NCI-H460 (cell line): Measurements from ENCODE around the gene LLCFC1. TPM values are rescaled to one million over a fixed set of nuclear protein-coding genes. Genes with fewer than 3 reads are reported as not detected.

Experiments
- DNase-seq: peaks from one replicate; pipeline ENCODE4 v3.0.0-alpha.2; 2016; ENCODE audit warnings: low read depth; ENCODE audit errors: extremely low read depth
- total RNA-seq: library from RNA; depleted of rRNA; stranded (reverse); fragments of >200 nt; shearing (Covaris generic); gene quantifications from 2 replicates; pipeline ENCODE4 v1.2.3, GENCODE V29; 2014

Gene LLCFC1
- total RNA-seq, 1 experiment from 2014 or later = not detected

- DNase-seq = no peak
These were observed 673 bp upstream of the LLCFC1 start for GRCh38 chr7:142938611-142939010.

DNA sequence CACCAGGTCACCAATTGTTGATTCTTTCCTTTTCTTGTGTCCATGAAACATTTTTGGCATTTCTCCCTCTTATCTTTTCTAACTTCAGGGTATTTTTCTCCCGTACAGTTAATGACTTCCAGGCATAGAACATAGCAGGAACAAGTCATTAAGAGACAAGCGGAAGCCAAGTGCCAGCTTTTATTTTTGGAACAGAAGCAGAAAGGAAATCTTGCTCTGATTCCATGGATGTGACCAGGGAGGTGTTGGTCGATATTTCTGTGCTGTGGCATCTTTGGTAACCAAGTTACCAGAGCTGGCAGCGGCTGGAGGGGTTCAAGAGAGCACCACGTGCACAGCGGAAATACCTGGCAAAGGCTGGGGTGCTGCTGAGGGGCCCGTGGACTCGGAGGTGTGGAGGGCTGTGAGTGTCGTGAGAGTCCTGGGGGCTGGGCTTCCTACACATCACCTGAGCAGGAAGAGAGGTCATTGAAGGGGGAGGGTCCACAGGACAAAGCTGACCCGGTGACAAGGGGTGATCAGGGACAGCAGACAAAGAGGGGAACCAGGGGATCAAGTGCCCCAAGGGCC, 1.8 kb downstream of the LLCFC1 start:
- DNase-seq = no peak

GRCh38 chr7:142941541-142941940, 2.3 kb downstream of the LLCFC1 start:
- no peak for DNase-seq

GRCh38 chr7:142942746-142943145, 3.5 kb downstream of the LLCFC1 start:
- DNase-seq = no peak

DNA sequence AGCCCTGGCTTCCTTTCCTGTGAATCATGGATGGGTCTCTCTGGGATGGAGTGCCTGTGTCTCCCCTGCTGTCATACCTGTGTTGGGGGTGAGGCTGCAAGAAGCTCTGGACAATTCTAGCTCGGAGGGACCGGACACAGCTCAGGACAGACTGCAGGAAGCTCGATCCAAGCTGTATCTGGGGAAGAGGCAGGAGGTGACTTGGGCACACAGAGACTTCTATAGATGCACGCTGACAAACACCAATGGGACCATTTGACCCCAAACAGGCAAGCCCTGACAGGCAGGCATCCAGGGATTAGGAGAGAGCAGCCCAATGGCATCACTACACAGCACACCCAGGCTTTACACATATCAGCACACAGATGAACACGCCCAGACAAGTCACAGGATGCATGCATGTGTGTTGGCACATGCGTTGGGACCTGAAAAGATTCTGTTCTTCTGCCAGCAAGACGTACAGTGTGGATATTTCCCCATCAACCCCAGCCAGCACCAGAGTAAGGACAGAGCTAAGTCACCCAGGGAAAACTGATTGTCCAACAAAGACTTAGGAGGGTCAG, 4.5 kb downstream of the LLCFC1 start:
- no peak for DNase-seq

DNA sequence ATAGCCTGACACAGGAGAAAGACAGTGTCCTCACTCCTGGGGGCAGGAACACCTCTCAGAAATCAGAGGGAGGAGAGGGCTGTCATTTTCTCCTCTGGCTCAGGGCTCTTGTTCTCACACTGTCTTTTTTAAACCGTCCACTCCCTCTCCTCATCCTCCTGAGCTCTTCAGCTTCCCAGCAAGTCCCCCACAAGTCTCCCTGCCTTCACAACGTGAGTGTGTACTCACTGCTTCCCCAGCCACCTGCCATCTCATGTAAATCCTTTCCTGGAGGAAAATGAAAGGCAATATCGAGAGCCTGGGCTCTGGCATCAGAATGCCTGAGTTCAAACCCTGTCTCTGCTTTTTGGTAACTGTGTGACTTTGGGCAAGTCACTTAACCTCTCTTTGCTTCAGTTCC, 5.7 kb downstream of the LLCFC1 start:
- DNase-seq = no peak

DNA sequence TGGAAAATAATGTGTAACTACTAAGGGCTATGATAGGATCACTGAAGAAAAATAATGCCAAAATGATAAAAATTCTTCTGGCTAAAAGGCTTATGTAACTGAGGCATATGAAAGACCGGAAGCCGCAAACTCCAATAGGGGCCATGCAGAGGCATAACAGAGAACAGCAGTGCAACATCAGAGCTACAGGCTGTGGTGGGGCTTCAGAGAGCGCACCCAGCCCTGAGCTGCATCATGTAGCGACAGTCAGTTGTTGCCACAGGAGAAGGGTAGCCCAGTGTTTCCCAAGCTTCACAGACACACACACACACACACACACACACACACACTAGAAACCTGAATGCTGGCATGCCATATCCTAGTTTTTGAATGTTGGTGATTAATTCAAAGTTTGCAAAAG, 9.3 kb downstream of the LLCFC1 start:
- DNase-seq = no peak

GRCh38 chr7:142950235-142950634, 11.0 kb downstream of the LLCFC1 start:
- DNase-seq = no peak

GRCh38 chr7:142954680-142955268, 15.5 kb downstream of the LLCFC1 start:
- DNase-seq = no peak

- no peak for DNase-seq
These were observed 17.8 kb downstream of the LLCFC1 start for GRCh38 chr7:142956951-142957623.

DNA sequence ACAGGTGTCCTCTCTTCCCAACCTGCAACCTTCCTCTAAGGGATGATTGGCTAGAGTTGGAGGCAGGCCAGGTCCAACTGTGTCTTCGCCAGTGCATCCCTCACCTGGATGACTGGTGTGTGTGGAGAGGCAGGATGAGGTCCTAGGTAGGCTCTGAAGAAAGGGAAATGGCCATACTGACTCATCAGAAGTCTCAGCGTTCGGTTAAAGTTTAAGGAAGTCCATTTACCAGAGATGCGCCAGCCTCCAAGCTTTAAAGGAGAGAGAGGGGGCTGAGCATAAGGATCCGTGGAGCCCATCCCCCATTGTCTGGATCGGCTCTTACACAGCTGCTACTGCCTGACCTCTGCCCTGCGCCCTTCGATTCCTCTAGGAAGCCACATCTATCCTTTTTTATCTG, 18.4 kb downstream of the LLCFC1 start:
- no peak for DNase-seq

DNA sequence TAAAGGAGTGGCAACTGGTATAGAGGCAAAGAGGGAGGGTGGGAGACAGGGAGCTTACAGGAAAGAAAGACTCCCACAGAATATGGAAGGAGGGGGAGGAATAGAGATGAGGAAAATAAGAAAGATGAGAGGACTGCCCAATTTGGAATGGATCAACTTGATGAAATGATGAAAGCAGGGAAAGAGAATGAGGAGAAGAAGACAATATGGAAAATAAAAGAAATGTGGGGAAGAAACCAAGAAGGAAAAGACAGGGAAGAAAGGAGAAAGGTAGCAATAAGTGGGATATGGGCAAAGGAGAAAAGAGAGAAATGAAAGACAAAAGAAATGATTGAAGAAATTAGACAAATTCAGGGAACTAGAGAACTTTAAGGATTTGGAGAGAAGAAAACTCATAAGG, 19.9 kb downstream of the LLCFC1 start:
- DNase-seq = no peak

- no peak for DNase-seq
These were observed 21.8 kb downstream of the LLCFC1 start for GRCh38 chr7:142960955-142961512.

GRCh38 chr7:142961595-142961972, 22.3 kb downstream of the LLCFC1 start:
- no peak for DNase-seq

- DNase-seq = no peak
These were observed 23.0 kb downstream of the LLCFC1 start, which contains the start of gene KEL for GRCh38 chr7:142961973-142962926. Gene KEL (minus strand): TSS chr7:142962363. CDS start chr7:142962206, 157 bp downstream.

- no peak for DNase-seq
These were observed 23.7 kb downstream of the LLCFC1 start for GRCh38 chr7:142962991-142963390.

GRCh38 chr7:142963993-142964392, 24.7 kb downstream of the LLCFC1 start:
- no peak for DNase-seq

GRCh38 chr7:142964502-142965246, 25.4 kb downstream of the LLCFC1 start:
- no peak for DNase-seq

- no peak for DNase-seq
These were observed 28.9 kb downstream of the LLCFC1 start for GRCh38 chr7:142968229-142968628.

GRCh38 chr7:142969183-142969582, 29.9 kb downstream of the LLCFC1 start:
- DNase-seq = no peak
